OCI-LY1 (cell line): ENCODE results near the gene EZH2.

ENCODE experiments used
- H2AFZ ChIP-seq: fragments of 200-600 bp; sonication (generic), shearing (Covaris generic); 2 replicates; pipeline ENCODE4 v1.6.0; 2014; ENCODE audit warnings: antibody characterized with exemption, mild to moderate bottlenecking, low read length
- H3F3A ChIP-seq: fragments of 200-600 bp; sonication (generic), shearing (Covaris generic); 2 replicates; pipeline ENCODE4 v1.6.0; 2014; ENCODE audit warnings: mild to moderate bottlenecking, antibody characterized with exemption, low read length, moderate library complexity; ENCODE audit not compliant: insufficient read depth
- H3K27ac ChIP-seq: fragments of 200-600 bp; sonication (generic); 2 replicates; pipeline ENCODE4 v1.5.1; 2014; ENCODE audit warnings: low read length, mixed run types, mild to moderate bottlenecking, low read depth; ENCODE audit not compliant: poor library complexity, severe bottlenecking
- H3K27me3 ChIP-seq: fragments of 200-600 bp; sonication (generic); 2 replicates; pipeline ENCODE4 v1.6.0; 2014; ENCODE audit warnings: antibody characterized with exemption, mild to moderate bottlenecking, low read length, moderate library complexity; ENCODE audit not compliant: insufficient read depth
- H3K36me3 ChIP-seq: fragments of 200-600 bp; sonication (generic); 2 replicates; pipeline ENCODE4 v1.6.1; 2014; ENCODE audit warnings: mild to moderate bottlenecking, antibody characterized with exemption, low read length, moderate library complexity, mixed read lengths; ENCODE audit not compliant: insufficient read depth
- H3K4me1 ChIP-seq: fragments of 200-600 bp; sonication (generic); 2 replicates; pipeline ENCODE4 v1.5.1; 2014; ENCODE audit warnings: mild to moderate bottlenecking, low read length, moderate library complexity; ENCODE audit not compliant: insufficient read depth, severe bottlenecking
- H3K4me2 ChIP-seq: fragments of 200-600 bp; sonication (generic), shearing (Covaris generic); 2 replicates; pipeline ENCODE4 v1.6.1; 2014; ENCODE audit warnings: low read length
- H3K4me3 ChIP-seq: fragments of 200-600 bp; sonication (generic); 2 replicates; pipeline ENCODE4 v1.5.1; 2014; ENCODE audit warnings: low read length, low read depth, mild to moderate bottlenecking, mixed read lengths; ENCODE audit not compliant: poor library complexity, severe bottlenecking
- H3K79me2 ChIP-seq: fragments of 200-600 bp; shearing (Covaris generic); 2 replicates; pipeline ENCODE4 v1.6.1; 2016; ENCODE audit warnings: mixed run types, low read length, mixed read lengths; ENCODE audit not compliant: insufficient read depth
- H3K9ac ChIP-seq: fragments of 200-600 bp; sonication (generic), shearing (Covaris generic); 2 replicates; pipeline ENCODE4 v1.6.1; 2014; ENCODE audit warnings: mild to moderate bottlenecking, low read length, mixed read lengths
- H3K9me2 ChIP-seq: fragments of 200-600 bp; sonication (generic), shearing (Covaris generic); 2 replicates; pipeline ENCODE4 v1.6.1; 2014; ENCODE audit warnings: low read depth, mild to moderate bottlenecking, low read length, mixed read lengths
- H3K9me3 ChIP-seq: fragments of 200-600 bp; shearing (Covaris generic); 2 replicates; pipeline ENCODE4 v1.6.1; 2014; ENCODE audit warnings: low read length, mixed read lengths
- H4K20me1 ChIP-seq: fragments of 200-600 bp; sonication (generic), shearing (Covaris generic); 2 replicates; pipeline ENCODE4 v1.6.0; 2016; ENCODE audit warnings: mild to moderate bottlenecking, low read length; ENCODE audit not compliant: insufficient read depth
- CTCF ChIP-seq: fragments of 200-600 bp; sonication (generic), shearing (Covaris generic); IDR thresholded peaks from 2 replicates; pipeline ENCODE4 v1.5.1; 2017; ENCODE audit warnings: mild to moderate bottlenecking, antibody characterized with exemption, low read length, moderate library complexity, mixed read lengths
- EZH2 ChIP-seq: fragments of 200-600 bp; sonication (generic), shearing (Covaris generic); IDR thresholded peaks from 2 replicates; pipeline ENCODE4 v1.8.0; 2017; ENCODE audit warnings: borderline replicate concordance, mixed run types, mild to moderate bottlenecking, antibody characterized with exemption, low read length, moderate library complexity, mixed read lengths

Gene EZH2

GRCh38 chr7:148872188-148872587, 11.9 kb downstream of the EZH2 start:
- H3K4me3 ChIP-seq: no peak overlapping the region
- H2AFZ ChIP-seq: no peak overlapping the region
- H3F3A ChIP-seq: no peaks in the 10 kb centered on the region
- peaks cover 100% of the 10 kb centered on the region for H3K79me2 ChIP-seq
- H3K9me3 ChIP-seq: peaks cover 31% of the 10 kb centered on the region
- H3K9me2 ChIP-seq: no peaks in the 10 kb centered on the region
- H3K9ac ChIP-seq: no peak overlapping the region
- peaks cover 8% of the 10 kb centered on the region for H3K4me1 ChIP-seq
- no peak overlapping the region for H3K4me2 ChIP-seq
- TF ChIP-seq CTCF (no peak), EZH2 (no peak)
- no peak overlapping the region for H3K27ac ChIP-seq
- peaks cover 66% of the 10 kb centered on the region for H3K36me3 ChIP-seq
- no peaks in the 10 kb centered on the region for H4K20me1 ChIP-seq
- no peaks in the 10 kb centered on the region for H3K27me3 ChIP-seq

GRCh38 chr7:148871551-148871950, 12.5 kb downstream of the EZH2 start:
- H3K27ac ChIP-seq: no peak overlapping the region

GRCh38 chr7:148871030-148871429, 13.1 kb downstream of the EZH2 start:
- Histone ChIP-seq H3K79me2 (peaks cover 96% of the 10 kb centered on the region), H3K9me3 (peaks cover 31% of the 10 kb centered on the region), H3K27ac (no peak overlapping the region), H4K20me1 (no peaks in the 10 kb centered on the region), H3K4me1 (peaks cover 9% of the 10 kb centered on the region), H3K4me3 (no peak overlapping the region), H3F3A (0 out of 2 replicates have a peak, but pooled peaks cover 2% of the 10 kb centered on the region), H3K36me3 (peaks cover 59% of the 10 kb centered on the region), H3K9ac (no peak overlapping the region), H3K9me2 (no peaks in the 10 kb centered on the region), H3K4me2 (no peak overlapping the region), H3K27me3 (no peaks in the 10 kb centered on the region), H2AFZ (no peak overlapping the region)
- no peak for TF ChIP-seq CTCF
- TF ChIP-seq EZH2: no peak

More at GRCh38 chr7:148871551-148871950, 12.5 kb downstream of the EZH2 start:
- Histone ChIP-seq H3K4me2 (no peak overlapping the region), H3K4me3 (no peak overlapping the region), H2AFZ (no peak overlapping the region), H3K79me2 (peaks cover 96% of the 10 kb centered on the region), H3K36me3 (peaks cover 63% of the 10 kb centered on the region), H3K4me1 (peaks cover 7% of the 10 kb centered on the region), H3K27me3 (no peaks in the 10 kb centered on the region), H3K9me2 (no peaks in the 10 kb centered on the region), H4K20me1 (no peaks in the 10 kb centered on the region), H3F3A (no peaks in the 10 kb centered on the region), H3K9ac (no peak overlapping the region), H3K9me3 (peaks cover 31% of the 10 kb centered on the region)
- TF ChIP-seq EZH2 (no peak), CTCF (no peak)
